GM18505 (cell line): Measurements from ENCODE around the gene PLA2G6.

Source experiments
- ATAC-seq: cut with Tn5 transposase; IDR thresholded peaks from one replicate; pipeline ENCODE4 v1.9.1; 2021; ENCODE audit not compliant: unreplicated experiment
- POLR2A ChIP-seq: IDR thresholded peaks from 4 replicates; pipeline ENCODE4 v1.6.1; 2011; ENCODE audit warnings: borderline replicate concordance; ENCODE audit not compliant: insufficient read depth, insufficient read length; ENCODE audit errors: extremely low read depth

Gene PLA2G6

DNA sequence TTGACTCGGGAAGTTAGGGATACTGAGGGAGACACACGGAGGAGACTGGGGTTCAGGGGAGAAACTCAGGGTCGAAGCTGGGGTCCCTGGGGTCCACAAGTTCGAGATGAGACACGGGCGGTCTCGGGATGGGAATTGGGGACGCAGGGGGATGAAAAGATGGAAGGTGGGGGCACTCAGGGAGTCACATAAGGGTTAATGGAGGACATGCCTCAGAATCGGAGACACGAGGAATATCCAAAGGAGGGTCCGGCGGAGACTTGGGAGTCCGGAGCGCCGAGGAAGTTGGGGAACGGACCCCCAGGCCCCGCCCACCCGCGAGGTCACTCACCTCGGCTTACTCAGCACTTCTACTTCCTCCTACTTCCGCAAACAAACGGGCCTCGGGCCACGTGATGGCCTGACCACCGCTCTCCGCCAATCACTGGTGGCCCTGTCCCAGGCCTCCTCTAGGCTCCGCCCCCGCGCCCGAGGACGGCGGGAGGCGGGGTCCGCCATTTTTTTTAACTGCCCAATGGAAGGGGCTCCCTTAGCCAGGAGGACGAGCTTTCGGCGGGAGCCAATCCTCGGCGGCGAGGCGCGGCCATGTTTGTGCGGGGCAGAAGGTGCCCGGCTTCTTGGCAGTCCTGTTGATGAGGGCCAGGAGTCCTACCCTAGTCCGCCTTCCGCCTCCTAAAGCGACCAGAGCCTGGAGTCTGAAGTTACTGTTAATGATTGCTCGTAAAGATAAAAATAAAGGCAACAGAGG, at the start of gene PLA2G6:
PLA2G6 (minus strand) TSS at position 378 of the 748 bp plus-strand sequence. CDS start 12,404 bp downstream, outside the sequence.
- ATAC-seq, result peak; percentile 80
- TF ChIP-seq POLR2A, result peak; percentile 58

GRCh38 chr22:38230916-38231315, 49.3 kb upstream of the PLA2G6 start:
- ATAC-seq, result no peak
- TF ChIP-seq POLR2A, result no peak

DNA sequence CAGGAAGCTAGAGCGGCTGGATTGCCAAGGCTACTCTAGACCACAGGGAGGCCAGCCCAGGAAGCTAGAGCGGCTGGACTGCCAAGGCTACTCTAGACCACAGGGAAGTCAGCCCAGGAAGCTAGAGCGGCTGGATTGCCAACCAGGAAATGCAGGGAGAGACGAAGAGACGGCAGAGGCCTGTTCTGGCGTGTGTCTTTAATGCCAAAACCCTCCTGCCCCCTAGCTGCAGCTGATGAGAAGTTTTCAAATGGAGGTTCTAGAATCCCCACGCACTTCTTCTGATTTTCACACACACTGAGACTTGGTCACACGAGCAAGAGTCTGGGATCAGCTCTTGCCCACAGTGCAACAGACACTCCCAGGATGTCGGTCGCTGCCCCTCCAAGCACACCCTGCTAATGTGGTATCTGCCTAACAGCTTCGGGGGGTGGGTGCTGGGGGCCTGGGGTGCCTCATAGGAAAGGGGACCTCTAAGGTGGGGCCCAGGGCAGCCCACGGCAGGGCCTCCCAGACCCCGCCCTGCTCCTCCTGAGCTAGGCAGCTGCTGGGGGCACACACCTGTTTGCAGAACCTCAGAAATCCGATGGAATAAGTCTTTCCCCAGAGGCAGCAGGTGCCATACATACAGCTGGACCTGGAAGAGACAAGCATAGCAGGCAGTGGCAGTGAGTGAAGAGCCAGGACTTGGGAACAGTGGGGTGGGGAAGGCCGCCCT, 48.6 kb upstream of the PLA2G6 start:
- TF ChIP-seq POLR2A, result no peak
- no peak for ATAC-seq

DNA sequence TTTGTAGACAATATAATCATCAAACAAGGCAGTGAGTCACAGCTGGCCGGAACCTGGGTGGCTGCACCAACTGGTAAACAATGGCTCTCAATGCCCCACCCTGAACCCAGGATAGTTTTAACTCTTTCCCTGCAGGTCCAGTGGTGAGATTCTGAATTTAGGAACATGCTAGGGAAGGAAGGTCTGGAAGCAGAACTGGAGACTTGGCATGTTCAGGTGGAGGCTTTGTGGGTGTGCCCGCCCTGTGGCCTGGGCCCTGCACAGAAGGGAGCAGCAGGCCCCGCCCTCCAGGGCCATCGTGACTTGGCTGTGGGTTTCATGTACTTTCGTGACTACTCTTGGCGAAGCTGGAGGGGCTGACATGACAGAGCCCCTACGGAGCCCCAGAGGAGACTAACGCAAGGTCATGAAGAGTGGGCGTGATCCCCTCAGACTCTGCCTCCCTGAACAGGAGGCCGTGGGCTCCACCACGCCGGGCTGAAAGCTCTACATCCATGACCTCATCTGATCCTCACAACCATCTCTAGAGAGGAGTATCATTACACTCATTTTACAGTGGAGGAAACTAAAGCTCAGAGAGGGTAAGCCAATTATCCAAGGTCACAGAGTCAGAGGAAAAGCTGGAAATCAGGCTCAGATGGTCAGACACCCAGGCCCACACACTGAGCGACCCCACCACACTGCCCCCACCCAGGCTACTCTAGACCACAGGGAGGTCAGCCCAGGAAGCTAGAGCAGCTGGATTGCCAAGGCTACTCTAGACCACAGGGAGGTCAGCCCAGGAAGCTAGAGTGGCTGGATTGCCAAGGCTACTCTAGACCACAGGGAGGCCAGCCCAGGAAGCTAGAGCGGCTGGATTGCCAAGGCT, 47.5 kb upstream of the PLA2G6 start:
- ATAC-seq, result no peak
- TF ChIP-seq POLR2A, result no peak

- no peak for TF ChIP-seq POLR2A
- ATAC-seq, result no peak
These were observed 46.8 kb upstream of the PLA2G6 start for GRCh38 chr22:38228326-38228872.

DNA sequence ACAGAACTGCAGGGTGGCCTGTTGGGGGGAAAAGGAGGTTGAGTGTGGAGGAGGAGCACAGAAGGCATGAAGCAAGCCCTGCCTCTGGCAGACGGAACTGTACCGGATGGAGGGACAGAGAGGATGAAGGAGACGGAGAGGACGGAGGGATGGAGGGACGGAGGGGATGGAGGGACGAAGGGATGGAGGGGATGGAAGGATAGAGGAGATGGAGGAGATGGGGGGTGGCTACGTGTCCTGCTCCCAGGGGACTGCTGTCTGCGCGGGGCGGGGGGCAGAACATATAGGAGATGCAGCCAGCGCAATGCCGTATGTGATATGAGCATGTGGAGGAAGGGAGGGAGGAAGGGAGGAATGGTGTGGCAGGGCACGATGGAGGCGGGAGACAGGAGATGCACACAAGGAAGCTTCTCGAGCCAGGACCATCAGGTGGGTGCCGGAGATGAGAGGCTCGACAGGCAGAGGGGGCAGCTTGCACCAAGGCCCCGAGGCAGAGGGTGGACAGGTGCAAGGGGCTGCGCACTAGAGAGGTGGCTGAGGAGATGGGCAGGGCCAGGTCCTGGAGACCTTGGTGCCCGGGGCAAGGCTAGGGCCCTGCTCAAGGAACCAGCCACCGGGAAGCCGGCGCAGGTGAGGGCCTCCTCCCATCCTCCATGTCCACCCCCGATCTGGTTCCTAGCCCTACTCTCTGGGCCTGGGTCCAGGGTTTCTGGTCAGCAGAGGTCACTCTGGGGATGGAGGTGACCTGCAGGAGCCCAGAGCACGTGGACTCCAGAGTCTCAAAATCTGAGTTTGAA, 45.4 kb upstream of the PLA2G6 start:
- no peak for ATAC-seq
- TF ChIP-seq POLR2A, result no peak

- no peak for ATAC-seq
- TF ChIP-seq POLR2A, result no peak
These were observed 41.8 kb upstream of the PLA2G6 start for GRCh38 chr22:38223289-38223960.

GRCh38 chr22:38222797-38223119, 41.1 kb upstream of the PLA2G6 start:
- no peak for ATAC-seq
- TF ChIP-seq POLR2A, result no peak

GRCh38 chr22:38221908-38222796, 40.5 kb upstream of the PLA2G6 start:
- TF ChIP-seq POLR2A, result no peak
- no peak for ATAC-seq

DNA sequence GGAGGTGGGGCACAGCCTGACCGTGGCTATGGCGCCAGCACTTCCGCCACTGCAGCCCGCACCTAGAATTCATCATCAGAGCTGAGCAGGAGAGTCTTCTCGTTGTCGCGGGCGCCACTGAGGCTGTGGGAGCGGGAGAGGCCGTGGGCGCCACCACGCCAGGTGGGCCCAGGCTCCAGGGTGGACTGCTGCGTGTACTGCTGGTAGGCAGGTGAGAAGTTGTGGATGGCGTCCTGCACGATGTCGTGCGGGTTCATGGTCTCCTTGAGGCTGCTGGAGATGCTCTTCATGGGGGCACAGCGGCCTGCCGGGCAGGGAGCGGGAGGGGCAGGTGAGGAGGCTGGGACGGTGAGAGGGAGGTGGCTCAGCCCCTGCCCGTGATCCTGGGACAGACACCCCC, 39.8 kb upstream of the PLA2G6 start:
- no peak for TF ChIP-seq POLR2A
- no peak for ATAC-seq
